Stimulated activated CD4-positive, alpha-beta T cell treated with anti-CD3 and anti-CD28 coated beads, TNF-alpha, amount 100 ng/mL, for 48 hours (primary cell): Measurements from ENCODE around the gene KRT20.
"Not testable (repeated sequence)": the region's sequence is repeated elsewhere in the genome, so short reads cannot be mapped to it uniquely, and the experiment has no call there.

Source experiments
- DNase-seq, 3 donors: peaks; one replicate each; pipeline ENCODE4 v3.0.0-alpha.2; 2020; ENCODE audit warnings: low read depth in 3 of 3

The KRT20 gene, protein sequence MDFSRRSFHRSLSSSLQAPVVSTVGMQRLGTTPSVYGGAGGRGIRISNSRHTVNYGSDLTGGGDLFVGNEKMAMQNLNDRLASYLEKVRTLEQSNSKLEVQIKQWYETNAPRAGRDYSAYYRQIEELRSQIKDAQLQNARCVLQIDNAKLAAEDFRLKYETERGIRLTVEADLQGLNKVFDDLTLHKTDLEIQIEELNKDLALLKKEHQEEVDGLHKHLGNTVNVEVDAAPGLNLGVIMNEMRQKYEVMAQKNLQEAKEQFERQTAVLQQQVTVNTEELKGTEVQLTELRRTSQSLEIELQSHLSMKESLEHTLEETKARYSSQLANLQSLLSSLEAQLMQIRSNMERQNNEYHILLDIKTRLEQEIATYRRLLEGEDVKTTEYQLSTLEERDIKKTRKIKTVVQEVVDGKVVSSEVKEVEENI

DNA sequence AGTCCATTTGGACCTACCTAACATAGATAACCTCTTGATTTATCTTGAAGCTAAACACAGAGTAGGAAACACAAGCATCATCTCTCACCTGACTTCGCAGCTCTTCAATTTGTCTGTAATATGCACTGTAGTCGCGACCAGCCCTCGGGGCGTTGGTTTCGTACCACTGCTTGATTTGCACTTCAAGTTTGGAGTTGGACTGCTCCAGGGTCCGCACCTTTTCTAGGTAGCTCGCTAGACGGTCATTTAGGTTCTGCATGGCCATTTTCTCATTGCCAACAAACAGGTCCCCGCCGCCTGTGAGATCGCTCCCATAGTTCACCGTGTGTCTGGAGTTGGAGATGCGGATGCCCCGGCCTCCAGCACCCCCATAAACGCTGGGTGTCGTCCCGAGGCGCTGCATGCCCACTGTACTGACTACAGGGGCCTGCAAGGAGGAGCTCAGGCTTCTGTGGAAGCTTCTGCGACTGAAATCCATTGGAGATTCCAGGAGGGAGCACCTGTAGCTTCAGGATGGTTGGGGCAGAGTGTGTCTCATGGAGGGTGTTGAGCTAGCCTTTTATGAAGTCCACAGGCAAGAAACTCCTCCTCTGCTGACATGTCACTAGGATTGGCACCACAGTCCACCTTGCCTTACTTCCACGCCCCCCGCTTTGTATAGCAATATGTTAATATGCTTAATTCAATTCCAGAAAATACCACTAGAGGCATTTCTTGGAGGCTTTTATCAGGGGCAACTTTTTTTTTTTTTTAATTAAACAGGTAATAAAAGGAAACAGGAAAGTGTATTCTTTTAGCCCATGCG, at the start of gene KRT20:
Gene KRT20 (minus strand): TSS at position 535 of the 805 bp plus-strand sequence. CDS start 57 bp downstream, at position 478.
- no peak for DNase-seq

GRCh38 chr17:40932608-40933007, 47.6 kb upstream of the KRT20 start:
- no peak for DNase-seq

- DNase-seq = no peak
These were observed 46.3 kb upstream of the KRT20 start for GRCh38 chr17:40931311-40931710.

- no peak for DNase-seq
These were observed 41.3 kb upstream of the KRT20 start for GRCh38 chr17:40926341-40926740.

DNA sequence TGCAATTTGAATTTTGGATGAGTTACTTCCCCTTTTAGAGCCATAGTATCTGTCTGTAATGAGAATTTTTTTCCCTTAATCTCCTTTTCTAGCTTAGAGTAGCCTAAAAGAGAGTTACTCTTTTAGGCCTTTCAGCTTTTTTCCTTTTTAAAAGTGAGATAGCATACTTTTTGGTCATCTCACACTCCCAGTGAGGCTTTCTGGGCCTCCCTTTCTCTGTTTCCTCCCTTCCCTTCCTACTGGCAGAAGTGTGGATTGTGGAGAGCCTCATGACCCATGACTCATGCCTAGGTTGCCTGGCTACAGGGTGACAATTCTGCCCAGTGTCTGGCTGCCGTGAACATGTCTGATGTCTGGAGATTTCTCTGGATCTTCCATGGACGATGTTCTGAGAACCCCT, 37.2 kb upstream of the KRT20 start:
- DNase-seq = no peak

GRCh38 chr17:40921026-40921425, 36.0 kb upstream of the KRT20 start:
- no peak for DNase-seq

DNA sequence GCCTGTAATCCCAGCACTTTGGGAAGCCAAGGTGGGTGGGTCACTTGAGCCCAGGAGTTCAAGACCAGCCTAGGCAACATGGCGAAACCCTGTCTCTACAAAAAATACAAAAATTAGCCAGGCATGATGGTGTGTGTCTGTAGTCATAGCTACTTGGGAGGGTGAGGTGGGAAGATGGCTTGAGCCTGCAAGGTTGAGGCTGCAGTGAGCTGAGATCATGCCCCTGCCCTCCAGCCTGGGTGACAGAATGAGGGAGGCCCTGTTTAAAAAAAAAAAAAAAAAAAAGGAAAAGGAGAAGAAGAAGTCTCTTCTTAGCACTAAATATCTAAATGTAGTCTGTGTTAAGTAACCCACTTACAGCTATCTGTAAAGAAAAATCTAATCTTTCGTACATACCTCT, 32.1 kb upstream of the KRT20 start:
- DNase-seq = not testable (repeated sequence)

DNA sequence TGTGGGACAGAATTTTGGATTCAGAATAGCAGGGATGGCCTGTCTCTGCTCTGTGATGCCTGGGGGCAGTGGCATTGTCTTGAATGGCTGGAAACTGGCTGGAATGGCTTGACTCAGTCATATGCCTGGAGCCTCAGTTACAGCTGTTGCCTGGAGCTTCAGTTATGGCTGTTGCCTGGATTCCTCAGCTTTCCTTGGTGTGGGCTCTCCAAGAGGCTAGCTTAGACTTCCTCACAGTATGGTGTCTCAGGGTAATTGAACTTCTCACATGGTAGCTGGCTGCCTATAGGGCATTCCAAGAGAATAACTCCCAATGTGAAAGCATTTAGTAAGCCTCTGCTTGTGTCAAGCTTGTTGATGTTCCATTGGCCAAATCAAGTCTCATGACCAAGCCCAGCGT, 31.3 kb upstream of the KRT20 start:
- no peak for DNase-seq

GRCh38 chr17:40915721-40916256, 30.7 kb upstream of the KRT20 start:
- DNase-seq = no peak

DNA sequence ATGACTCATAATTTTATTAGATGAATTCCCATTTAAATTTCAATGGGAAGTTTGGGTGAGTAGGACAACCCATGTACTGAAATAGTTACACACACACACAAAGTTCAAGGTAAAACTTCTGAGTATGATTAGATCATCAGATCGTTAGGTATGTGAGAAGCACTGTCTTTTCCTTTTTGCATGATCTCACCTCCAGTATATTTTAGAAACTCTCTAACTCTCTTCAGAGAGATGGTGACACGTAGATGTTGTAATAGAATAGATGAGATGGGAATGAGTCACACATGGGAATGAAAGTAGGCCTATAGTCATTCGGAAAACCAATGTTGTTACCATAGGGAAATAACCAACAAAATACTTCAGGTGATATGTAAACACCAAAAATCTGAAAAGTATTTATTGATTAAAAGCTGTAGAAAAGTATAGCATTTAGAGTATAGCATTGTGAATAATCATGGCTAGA, 30.2 kb upstream of the KRT20 start:
- no peak for DNase-seq

- no peak for DNase-seq
These were observed 29.2 kb upstream of the KRT20 start for GRCh38 chr17:40914075-40914855.

- DNase-seq = no peak
These were observed 27.6 kb upstream of the KRT20 start for GRCh38 chr17:40912486-40913210.

- no peak for DNase-seq
These were observed 25.4 kb upstream of the KRT20 start for GRCh38 chr17:40910441-40910841.

- no peak for DNase-seq
These were observed 24.7 kb upstream of the KRT20 start for GRCh38 chr17:40909755-40910154.

DNA sequence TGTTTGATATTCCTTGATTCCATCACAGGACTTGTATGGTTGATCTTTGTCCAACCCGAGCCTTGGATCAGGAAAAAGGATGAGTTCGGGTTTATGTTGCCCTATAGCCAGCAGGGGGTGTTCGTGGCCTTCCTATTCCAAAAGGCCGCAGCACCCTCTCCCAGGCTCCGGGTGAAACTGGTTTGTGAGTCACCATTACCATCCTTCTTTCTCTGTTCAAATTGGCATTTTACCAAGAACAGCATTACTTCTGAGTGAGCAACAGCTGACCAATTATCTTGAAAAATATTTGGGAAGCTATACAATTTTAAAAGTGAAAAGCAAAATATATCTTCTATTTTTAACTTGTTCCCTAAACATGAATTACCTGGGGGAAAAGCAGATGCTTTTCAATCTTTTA, 24.3 kb upstream of the KRT20 start:
- DNase-seq = peak; percentile 44 to 57 (median 44)

DNA sequence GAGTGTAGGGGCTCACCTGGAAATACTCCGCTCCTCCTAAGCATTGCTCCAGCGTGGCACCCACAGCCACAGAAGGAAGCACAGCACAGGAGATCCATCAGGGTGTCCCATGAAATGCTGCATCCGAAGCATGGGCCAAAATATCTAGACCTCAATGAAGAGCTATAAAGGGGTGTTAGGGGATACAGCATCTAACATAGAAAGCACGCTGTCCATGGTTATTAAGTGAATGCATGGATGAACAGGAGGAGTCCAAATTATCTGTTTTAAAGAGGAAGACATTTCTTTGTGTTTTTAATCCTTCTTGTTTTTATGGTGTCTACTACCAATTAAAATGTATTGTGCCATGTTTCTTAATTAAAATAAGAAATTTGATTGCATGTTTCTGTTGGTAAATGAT, 21.6 kb upstream of the KRT20 start:
- DNase-seq = no peak

DNA sequence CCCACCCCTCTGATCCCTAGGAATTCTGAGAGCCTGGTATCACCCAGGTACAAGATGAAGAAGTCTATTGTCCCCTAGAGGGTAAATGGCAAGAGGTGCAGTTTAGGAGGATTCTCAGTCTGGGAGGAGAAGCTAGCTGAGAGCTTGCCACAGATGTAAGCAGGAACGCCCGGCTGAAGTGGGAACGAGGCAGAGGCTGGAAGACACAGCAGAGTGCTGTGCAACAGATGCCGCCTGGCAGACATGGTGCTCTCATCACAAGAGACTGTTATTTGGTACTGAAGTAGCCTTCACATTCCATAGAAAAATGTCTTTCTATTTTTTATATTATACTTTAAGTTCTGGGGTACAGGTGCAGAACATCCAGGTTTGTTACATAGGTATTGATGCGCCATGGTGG, 20.3 kb upstream of the KRT20 start:
- no peak for DNase-seq

GRCh38 chr17:40903129-40903847, 18.2 kb upstream of the KRT20 start:
- no peak for DNase-seq

DNA sequence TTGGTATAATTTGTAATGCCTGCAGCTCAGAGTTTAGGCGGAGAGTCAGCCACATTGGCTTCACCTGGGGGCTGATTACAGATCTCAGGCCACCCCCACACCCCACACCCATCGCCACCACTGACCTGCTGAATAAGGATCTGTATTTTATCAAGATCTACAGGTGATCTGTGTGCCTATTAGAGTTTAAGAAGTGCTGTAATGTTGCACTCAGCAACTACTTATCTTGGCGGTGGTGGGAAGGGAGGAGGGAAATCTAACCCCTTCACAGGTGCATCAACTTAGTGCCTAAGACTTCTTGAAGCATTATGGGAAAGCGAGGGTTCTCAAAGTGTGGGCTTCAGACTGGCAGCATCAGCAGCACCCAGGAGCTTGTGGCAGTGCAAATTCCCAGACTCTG, 17.5 kb upstream of the KRT20 start:
- DNase-seq = no peak

DNA sequence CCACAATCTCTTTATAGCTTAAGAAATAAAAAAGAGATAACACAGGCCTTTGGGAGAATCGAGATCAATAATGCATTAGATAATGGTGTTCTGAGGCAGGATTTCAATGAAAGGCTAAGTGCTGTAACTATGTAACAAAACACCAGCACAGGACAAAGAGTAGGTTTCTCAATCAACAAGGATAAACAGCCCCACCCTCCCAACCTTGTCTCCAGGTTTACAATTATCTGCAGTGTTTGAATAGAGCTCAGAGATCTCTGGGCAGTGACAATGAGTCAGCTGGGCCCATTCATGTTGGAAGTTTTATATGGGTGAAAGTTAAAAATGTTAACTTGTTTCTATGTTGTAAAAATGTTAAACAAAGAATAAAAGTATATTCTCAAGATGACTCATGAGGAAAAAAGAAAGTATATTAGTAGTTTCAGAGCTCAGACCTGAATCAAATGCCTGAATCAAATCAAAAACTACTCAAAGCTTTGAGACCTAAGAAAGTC, 17.0 kb upstream of the KRT20 start:
- no peak for DNase-seq
